HL-60 (cell line): ENCODE measurements around the gene TMEM263.

Experiments used
- CTCF ChIP-seq: IDR thresholded peaks from one replicate; pipeline ENCODE4 v1.5.1; 2011; ENCODE audit warnings: low read length, control low read depth, inconsistent platforms; ENCODE audit not compliant: insufficient read depth
- GABPA ChIP-seq: IDR thresholded peaks from 2 replicates; pipeline ENCODE4 v1.6.1; 2012; ENCODE audit warnings: low read depth

GRCh38 chr12:106907846-106908245 lies 47.9 kb upstream of the TMEM263 start:
- TF ChIP-seq GABPA = no peak
- no peak for TF ChIP-seq CTCF
